Epithelial cell of proximal tubule (primary cell): Measurements from ENCODE around the gene RABAC1. TPM values are rescaled to one million over a fixed set of nuclear protein-coding genes. Genes with fewer than 3 reads are reported as not detected.
"Not testable (repeated sequence)": the region's sequence is repeated elsewhere in the genome, so short reads cannot be mapped to it uniquely, and the experiment has no call there.

Experiments
- DNase-seq: peaks from one replicate; pipeline ENCODE4 v3.0.0-alpha.2; 2011; ENCODE audit warnings: low read depth
- H3K4me3 ChIP-seq: 2 replicates; pipeline ENCODE4 v1.5.1; 2011; ENCODE audit warnings: low read depth, mild to moderate bottlenecking, low read length
- CTCF ChIP-seq: conservative IDR thresholded peaks from 2 replicates; pipeline ENCODE4 v1.5.1; 2012; ENCODE audit warnings: low read depth, mild to moderate bottlenecking, low read length
- total RNA-seq: library from RNA; depleted of rRNA; stranded (reverse); fragments of >200 nt; gene quantifications from 2 replicates; pipeline ENCODE4 v1.2.3, GENCODE V29; 2015

RABAC1 gene
- total RNA-seq, 1 donor from 2014 or later = 161 TPM

- no peak overlapping the region for H3K4me3 ChIP-seq
- DNase-seq = no peak
- TF ChIP-seq CTCF = no peak
Observed at GRCh38 chr19:41918095-41918494, 41.0 kb downstream of the RABAC1 start.

GRCh38 chr19:41917676-41918075, 41.4 kb downstream of the RABAC1 start:
- no peak for TF ChIP-seq CTCF
- no peak overlapping the region for H3K4me3 ChIP-seq
- DNase-seq = no peak

GRCh38 chr19:41915776-41916414, 43.2 kb downstream of the RABAC1 start:
- DNase-seq = no peak
- no peak for TF ChIP-seq CTCF
- H3K4me3 ChIP-seq = no peak overlapping the region

- H3K4me3 ChIP-seq = no peak overlapping the region
Observed at GRCh38 chr19:41915021-41915775, 43.9 kb downstream of the RABAC1 start.

GRCh38 chr19:41914424-41914834, 44.7 kb downstream of the RABAC1 start:
- not testable (repeated sequence) for DNase-seq, H3K4me3 ChIP-seq

More at GRCh38 chr19:41915021-41915775, 43.9 kb downstream of the RABAC1 start:
- no peak for TF ChIP-seq CTCF
- no peak for DNase-seq

GRCh38 chr19:41913538-41914423, 45.3 kb downstream of the RABAC1 start:
- TF ChIP-seq CTCF = no peak
- H3K4me3 ChIP-seq = no peak overlapping the region
- DNase-seq = no peak
